CD4-positive, alpha-beta T cell treated with Interleukin-10 for 1 hour (primary cell): ENCODE measurements around the gene TXNDC11.
A peak's percentile ranks its signal among the peaks of the same experiment; 100 is the strongest.

ENCODE experiments used
- DNase-seq: peaks from one replicate; pipeline ENCODE4 v3.0.0-alpha.2; 2020

Gene TXNDC11

GRCh38 chr16:11719171-11719570 is 23.5 kb downstream of the TXNDC11 start:
- DNase-seq, result no peak

- no peak for DNase-seq
Measured at GRCh38 chr16:11717811-11718210, 24.8 kb downstream of the TXNDC11 start.

DNA sequence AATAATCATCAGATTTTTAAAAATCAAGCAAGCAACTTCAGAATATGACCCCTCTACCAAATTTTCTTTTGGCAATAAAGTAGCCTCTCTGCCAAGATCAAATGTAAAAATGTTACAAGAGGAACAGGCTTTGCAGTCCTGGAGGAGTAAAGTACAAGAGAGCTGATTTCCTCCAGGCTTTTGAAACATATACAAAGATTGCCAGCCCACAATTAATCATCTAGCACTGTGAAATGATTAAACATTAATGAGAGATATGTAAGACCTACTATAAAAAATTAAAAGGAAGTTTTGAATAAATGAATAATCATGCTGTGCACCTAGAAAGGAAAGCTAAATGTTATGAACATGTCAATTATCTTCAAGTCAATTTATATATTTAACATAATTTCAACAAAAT is 26.3 kb downstream of the TXNDC11 start:
- DNase-seq, result no peak

- no peak for DNase-seq
Measured at GRCh38 chr16:11715246-11715947, 27.3 kb downstream of the TXNDC11 start.

DNA sequence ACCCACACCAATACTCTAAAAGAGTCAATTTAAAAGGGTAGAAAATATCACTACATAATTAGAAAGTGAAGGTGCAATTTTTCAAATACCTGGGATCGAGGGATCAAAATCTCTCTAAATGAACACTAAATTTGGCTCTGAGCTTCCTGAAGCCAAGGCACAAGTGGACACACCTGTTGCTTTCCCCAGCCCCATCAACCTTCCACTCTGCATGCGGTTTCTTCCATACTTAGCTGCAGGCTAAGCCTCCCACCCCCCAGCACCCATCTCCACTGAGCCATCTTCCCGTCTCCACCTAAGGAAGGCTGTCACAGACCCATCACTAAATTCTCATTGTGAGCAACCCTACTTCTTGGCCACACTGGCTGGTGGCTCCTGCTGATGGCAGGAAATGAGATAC is 30.5 kb downstream of the TXNDC11 start:
- DNase-seq, result no peak

- no peak for DNase-seq
Measured at GRCh38 chr16:11711662-11712061, 31.0 kb downstream of the TXNDC11 start.

GRCh38 chr16:11708421-11708820 is 34.2 kb downstream of the TXNDC11 start:
- no peak for DNase-seq

DNA sequence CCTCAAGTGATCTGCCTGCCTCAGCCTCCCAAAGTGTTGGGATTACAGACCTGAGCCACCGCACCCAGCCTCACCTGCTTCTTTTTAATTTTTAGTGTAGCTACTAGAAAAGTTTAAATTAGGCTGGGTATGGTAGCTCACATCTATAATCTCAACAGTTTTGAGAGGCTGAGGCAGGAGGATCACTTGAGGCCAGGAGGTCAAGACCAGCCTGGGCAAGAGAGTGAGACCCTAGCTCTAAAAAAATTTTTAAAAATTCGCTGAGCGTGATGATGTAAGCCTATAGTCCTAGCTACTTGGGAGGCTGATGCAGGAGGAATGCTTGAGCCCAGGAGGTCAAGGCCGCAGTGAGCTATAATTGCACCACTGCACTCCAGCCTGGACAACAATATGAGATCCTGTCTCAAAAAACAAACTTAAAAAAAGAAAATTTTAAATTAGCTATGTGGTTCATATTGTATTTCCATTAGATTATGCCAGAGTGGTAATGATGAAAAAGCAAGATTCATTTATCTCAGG is 34.9 kb downstream of the TXNDC11 start:
- no peak for DNase-seq

- DNase-seq, result no peak
Measured at GRCh38 chr16:11706180-11706742, 36.4 kb downstream of the TXNDC11 start.

DNA sequence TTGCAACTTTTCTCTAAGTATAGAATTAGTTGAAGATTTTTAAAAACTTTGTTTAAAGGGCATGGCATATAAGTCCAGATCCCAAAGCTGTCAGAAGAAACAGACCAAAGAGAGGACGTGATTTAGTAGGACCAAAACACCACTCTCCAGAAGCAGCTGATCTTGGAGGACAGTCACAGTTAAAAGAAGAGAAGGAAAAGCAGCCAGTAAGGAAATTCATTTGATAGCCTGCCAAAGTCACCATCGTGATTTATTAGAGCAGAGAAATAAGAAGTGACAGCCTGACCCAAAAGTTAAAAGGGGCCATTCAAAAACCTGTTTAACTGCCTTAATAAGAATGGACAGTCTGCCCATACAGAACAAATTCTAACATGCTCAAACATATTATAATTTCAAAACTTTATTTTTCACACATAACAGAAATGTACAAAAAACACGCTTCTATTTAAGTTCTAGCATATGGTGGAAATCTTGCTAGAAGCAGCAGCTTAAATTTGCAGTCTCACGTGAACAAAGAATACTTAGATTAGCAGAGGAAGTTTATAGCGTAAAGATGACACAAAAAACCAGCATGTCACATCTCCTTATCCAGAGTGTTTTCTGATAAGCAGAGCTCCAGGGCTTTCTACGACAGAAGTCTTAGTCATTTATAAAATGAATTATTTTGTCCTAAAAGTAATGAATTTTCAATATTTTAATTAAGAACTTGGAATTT is 37.2 kb downstream of the TXNDC11 start:
- no peak for DNase-seq

DNA sequence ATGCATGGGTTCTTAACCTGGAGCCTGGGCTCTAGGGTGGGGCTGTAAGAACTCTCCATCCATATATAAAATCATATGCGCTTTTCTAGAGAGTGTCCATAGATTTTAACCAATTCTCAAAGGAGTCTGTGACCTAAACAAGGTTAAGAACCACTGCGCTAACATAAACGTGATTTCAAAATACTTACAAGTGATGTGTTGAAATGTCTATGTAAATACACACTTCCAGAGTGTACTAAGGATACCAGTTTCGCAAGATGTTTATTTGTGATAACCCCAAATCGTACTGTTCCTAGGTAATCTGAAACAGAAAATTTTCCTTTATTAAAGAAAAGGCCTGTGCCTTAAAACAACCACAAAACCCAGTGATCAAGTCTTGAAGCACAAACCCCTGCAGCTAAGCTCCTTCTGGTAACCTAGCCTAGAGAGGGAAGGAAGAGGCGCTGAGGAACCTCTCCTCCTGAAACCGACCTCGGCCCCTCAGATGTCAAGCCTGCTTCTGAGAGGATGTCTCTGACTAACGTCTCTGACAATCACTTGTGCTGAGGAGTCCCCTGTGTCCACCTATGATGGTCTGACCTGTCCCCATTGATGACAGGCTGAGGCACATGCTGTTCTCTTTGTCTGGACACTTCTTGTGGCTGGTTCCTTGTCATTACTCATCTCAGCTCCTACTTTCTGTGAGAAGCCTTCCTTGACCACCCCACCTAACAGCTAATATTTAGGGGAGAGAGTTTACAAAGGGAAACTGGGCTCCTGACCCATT is 42.2 kb downstream of the TXNDC11 start:
- no peak for DNase-seq

GRCh38 chr16:11699234-11699894 is 43.3 kb downstream of the TXNDC11 start:
- no peak for DNase-seq

DNA sequence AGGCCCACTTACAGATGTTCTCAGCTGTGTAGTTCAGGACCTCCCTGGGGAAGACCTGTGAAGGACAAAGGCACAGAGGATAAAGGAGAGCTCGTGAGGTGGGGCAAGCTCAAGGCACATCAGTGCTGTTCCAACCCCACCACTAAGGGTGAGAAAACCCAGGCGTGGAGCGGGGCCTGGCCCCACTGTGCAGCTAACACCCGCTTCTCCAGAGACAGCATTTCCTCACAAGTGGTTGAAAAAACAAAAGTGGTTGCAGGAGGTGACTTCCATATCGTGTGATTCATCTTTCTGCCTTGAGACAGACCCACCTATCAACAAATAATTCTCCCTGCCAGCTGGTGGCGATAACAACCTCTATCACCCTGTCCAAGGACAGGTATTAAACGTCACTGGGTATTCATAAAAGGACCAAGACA is 44.4 kb downstream of the TXNDC11 start:
- peak; percentile 30 for DNase-seq

- no peak for DNase-seq
Measured at GRCh38 chr16:11697319-11697718, 45.3 kb downstream of the TXNDC11 start.

DNA sequence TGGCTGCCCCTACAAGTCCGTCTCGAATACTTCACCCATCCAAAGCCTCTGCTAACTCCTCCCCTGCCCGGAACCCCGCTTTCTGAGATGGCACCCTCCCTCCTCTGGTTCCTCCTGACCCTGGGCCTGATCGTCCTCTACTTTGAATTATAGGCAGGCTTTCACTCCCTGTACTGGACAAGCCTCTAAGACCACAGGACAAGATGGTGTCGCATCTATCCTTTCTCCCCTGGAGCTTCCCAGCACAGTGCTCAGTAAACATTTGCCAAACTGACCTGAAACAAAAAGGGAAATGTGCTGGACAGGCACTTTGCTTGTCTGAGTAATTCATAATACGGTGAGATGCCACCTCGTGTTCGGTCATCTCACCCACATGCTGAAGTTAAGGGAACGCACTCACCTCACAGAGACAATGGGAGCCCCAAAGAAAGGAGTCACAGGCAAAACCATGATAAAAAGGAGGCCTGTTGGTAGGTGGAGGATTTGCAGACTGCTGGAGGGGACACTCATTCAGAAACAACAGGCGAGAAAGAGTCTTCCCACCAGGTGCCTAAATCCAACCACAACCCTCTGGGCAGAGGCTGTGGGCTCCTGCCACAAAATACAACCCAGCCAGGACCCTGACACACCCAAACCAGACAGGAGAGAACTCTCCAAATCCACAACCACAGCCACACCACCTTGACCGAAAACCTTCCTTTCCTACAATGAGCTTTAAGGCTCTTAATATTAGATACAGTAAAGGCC is 46.2 kb downstream of the TXNDC11 start:
- no peak for DNase-seq

- DNase-seq, result no peak
Measured at GRCh38 chr16:11692651-11693050, 50.0 kb downstream of the TXNDC11 start.

DNA sequence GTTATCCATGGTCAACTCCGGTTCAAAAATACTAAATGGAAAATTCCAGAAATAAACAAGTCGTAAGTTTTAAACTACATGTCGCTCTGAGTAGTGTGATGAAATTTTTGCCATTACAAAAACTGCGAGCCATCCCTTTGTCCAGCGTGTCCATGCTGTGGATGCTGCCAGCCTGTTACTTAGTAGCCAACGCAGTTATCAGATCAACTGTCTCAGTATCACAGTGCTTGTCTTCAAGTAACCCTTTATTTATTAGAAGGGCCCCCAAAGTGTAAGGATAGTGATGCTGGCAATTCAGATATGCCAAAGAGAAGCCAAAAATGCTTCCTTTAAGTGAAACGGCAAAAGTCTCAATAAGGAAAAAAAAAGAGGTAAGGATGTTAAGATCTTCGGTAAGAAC is 50.5 kb downstream of the TXNDC11 start:
- DNase-seq, result no peak

- no peak for DNase-seq
Measured at GRCh38 chr16:11691771-11692170, 50.9 kb downstream of the TXNDC11 start.

DNA sequence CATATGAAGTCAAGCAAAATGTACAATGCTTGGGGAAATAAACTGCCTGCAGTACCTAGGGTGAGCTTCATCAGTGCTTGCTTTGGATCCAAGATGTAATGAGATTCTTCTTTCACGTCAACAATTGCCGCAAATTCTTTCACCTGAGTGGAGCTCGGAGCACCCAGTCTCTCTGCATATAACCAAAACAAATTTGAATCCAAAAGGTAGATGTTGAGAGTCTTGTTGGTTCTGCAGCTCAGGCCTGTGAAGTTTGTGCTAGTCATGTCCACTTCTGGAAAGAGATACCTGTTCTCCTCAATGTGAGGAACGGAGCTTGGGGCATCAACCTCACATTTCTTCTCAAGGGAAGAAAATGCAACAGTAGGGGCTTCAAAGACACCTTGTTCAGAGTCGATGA is 51.4 kb downstream of the TXNDC11 start:
- no peak for DNase-seq

DNA sequence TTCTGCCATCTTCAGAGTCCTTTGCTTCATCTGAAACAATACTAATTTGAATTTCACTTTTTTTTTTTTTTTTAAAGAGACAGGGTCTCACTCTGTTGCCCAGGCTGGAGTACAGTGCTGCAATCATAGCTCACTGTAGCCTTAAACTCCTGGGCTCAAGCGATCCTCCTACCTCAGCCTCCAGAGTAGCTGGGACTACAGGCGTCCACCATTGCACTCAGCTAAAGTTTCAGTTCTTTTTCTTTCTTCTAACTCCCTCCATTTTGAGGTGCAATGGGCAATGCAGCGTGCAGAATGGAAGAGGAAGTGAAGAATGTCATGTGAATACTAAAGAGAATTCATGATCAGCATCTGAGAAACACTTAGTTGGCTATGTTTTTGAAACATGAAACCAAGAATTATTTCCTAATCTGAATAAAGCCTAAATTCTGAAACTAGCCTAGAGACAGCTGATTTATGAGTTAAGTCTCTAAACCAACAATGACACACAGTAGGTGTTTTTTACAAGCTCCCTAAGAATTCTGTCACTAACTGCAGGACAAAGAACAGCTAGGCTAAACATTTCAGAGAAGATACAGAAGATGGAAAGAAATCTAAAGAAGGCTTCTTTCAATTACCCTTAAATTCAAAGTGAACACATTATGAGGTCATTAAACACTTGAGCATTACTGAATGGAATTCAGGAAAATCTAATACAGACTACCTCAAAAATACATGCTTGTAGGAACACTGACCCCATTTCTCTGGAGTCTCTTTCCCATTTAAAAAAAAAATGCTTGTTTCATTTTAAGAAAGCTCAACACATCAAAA is 53.4 kb downstream of the TXNDC11 start:
- DNase-seq, result no peak

DNA sequence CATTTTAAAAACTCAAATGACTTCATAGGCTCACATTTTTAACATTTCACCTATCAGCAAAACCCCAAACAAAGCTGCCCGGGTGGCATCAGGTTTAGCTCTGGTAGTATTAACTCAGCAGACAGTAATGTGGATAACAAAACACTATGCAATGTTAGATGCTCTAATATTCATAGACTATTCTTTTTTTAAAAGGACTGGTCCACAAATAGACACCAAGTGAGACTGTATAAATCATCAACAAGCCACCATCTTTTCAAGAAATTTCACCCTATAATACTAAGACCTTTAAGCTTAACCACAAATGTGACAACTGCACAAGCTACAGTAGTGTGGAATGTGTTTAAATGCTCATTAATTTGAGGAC is 54.2 kb downstream of the TXNDC11 start:
- no peak for DNase-seq
